Heart left ventricle (tissue), 13 donors: ENCODE results near the gene PRKN.

Source experiments
- POLR2A ChIP-seq, 2 donors: fragments of 450-650 bp; IDR thresholded peaks; one replicate each; pipeline ENCODE4 v1.6.1; 2017; ENCODE audit warnings: antibody characterized with exemption in 2 of 2, mild to moderate bottlenecking in 2 of 2, moderate library complexity in 2 of 2
- TF ChIP-seq, protein P1 (sequence below), 12 donors: fragments of 200-600 bp; sonication (generic) in 4 of 12; IDR thresholded peaks; one replicate each; pipeline versions ENCODE4 v1.5.0 to v1.8.0; 2018 to 2022; ENCODE audit warnings: antibody characterized with exemption in 12 of 12, mild to moderate bottlenecking in 5 of 12
- donor health status: ischemic (EF 13 %, LVEDD 7.1; RV severe dilation, severe dysfunction).
- donor health status: DM: no; HTN: yes; CAD: no.
- donor health status: DM: no; HTN: no; CAD: no.
- donor health status: ischemic (EF 25% LVEDD 6.9; RV normal size, moderate dysfunction).
- donor health status: ischemic (EF 25% LVEDD 5.7; RV mildly dilated, moderate dysfunction).
- donor health status: ischemic (EF 35%, LVEDD 5.7; RV mildly dilated, moderate dysfunction).
- donor health status: nonischemic (EF 11% LVEDD 7.7; RV severe dilation, severe dysfunction).
- donor health status: DM: yes; HTN: yes; CAD: no.
- donor health status: PGD.
- donor health status: ischemic (EF 29% LVEDD 5.4; RV normal size, mild dysfunction).
- donor health status: nonischemic (EF 23%, LVEDD 6.1; RV moderate dilation, normal function).

DNA sequence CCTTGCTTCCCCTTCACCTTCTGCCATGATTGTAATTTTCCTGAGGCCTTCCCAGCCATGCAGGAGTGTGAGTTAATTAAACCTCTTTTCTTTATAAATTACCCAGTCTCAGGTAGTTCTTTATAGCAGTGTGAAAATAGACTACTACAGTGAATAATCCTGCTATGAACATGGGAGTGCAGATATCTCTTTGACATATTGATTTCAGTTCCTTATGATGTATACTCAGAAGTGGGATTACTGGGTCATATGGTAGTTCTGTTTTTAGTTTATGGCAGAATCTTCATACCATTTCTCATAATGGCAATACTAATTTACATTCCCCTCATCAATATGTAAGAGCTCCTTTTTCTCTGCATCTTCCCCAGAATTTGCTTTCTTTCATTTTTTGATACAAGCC, 26.2 kb upstream of the PRKN start:
- TF ChIP-seq, protein P1, sequence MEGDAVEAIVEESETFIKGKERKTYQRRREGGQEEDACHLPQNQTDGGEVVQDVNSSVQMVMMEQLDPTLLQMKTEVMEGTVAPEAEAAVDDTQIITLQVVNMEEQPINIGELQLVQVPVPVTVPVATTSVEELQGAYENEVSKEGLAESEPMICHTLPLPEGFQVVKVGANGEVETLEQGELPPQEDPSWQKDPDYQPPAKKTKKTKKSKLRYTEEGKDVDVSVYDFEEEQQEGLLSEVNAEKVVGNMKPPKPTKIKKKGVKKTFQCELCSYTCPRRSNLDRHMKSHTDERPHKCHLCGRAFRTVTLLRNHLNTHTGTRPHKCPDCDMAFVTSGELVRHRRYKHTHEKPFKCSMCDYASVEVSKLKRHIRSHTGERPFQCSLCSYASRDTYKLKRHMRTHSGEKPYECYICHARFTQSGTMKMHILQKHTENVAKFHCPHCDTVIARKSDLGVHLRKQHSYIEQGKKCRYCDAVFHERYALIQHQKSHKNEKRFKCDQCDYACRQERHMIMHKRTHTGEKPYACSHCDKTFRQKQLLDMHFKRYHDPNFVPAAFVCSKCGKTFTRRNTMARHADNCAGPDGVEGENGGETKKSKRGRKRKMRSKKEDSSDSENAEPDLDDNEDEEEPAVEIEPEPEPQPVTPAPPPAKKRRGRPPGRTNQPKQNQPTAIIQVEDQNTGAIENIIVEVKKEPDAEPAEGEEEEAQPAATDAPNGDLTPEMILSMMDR (IDR thresholded peaks at IDR 0.05) = no peak
- TF ChIP-seq POLR2A (IDR thresholded peaks at IDR 0.05) = no peak
